SK-N-SH treated with all-trans-retinoic acid at 6 μM for 48 hours (cell line): ENCODE measurements around the gene BABAM2.

Experiments
- ATAC-seq: fragments of 200-7000 bp; cut with Tn5 transposase; 3 replicates; pipeline ENCODE4 v1.9.1; 2020; ENCODE audit warnings: mild to moderate bottlenecking, moderate library complexity
- ARNTL ChIP-seq: fragments of 450-650 bp; formaldehyde crosslinking; IDR thresholded peaks from 2 replicates; pipeline ENCODE4 v1.5.0; 2020; ENCODE audit warnings: low read depth, mild to moderate bottlenecking, moderate library complexity, borderline replicate concordance
- BACH2 ChIP-seq: fragments of 250-450 bp; sonication (Bioruptor Pico); IDR thresholded peaks from 2 replicates; pipeline ENCODE4 v1.9.0; 2021; ENCODE audit warnings: mild to moderate bottlenecking, borderline replicate concordance
- CREB5 ChIP-seq: fragments of 250-450 bp; sonication (Bioruptor Pico); IDR thresholded peaks from 2 replicates; pipeline ENCODE4 v1.5.1; 2020; ENCODE audit warnings: low read depth, mild to moderate bottlenecking, moderate library complexity
- CSDC2 ChIP-seq: fragments of 250-450 bp; sonication (Bioruptor Pico); IDR thresholded peaks from 2 replicates; pipeline ENCODE4 v1.5.0; 2020; ENCODE audit warnings: mild to moderate bottlenecking, moderate library complexity
- CSRNP3 ChIP-seq: fragments of 250-450 bp; sonication (Bioruptor Pico); IDR thresholded peaks from 2 replicates; pipeline ENCODE4 v1.5.1; 2021; ENCODE audit warnings: mild to moderate bottlenecking, moderate library complexity
- ESRRG ChIP-seq: fragments of 250-450 bp; sonication (Bioruptor Pico); IDR thresholded peaks from 2 replicates; pipeline ENCODE4 v1.6.1; 2021; ENCODE audit warnings: mild to moderate bottlenecking
- GLIS3 ChIP-seq: fragments of 250-450 bp; sonication (Bioruptor Pico); IDR thresholded peaks from 2 replicates; pipeline ENCODE4 v1.5.0; 2020; ENCODE audit warnings: mild to moderate bottlenecking, moderate library complexity
- ISL1 ChIP-seq: fragments of 250-450 bp; sonication (Bioruptor Pico); IDR thresholded peaks from 2 replicates; pipeline ENCODE4 v2.1.2; 2022; ENCODE audit warnings: mild to moderate bottlenecking, moderate library complexity
- OSR1 ChIP-seq: fragments of 250-450 bp; sonication (Bioruptor Pico); IDR thresholded peaks from 2 replicates; pipeline ENCODE4 v1.8.0; 2022; ENCODE audit warnings: moderate library complexity, mild to moderate bottlenecking, inconsistent platforms
- PATZ1 ChIP-seq: fragments of 250-450 bp; sonication (Bioruptor Pico); IDR thresholded peaks from 2 replicates; pipeline ENCODE4 v1.8.0; 2020; ENCODE audit warnings: mild to moderate bottlenecking, moderate library complexity, borderline replicate concordance
- POU6F1 ChIP-seq: fragments of 250-450 bp; sonication (Bioruptor Pico); IDR thresholded peaks from 2 replicates; pipeline ENCODE4 v1.8.0; 2021; ENCODE audit warnings: low read depth, mild to moderate bottlenecking, moderate library complexity, borderline replicate concordance
- PPARA ChIP-seq: fragments of 250-450 bp; sonication (Bioruptor Pico); IDR thresholded peaks from 2 replicates; pipeline ENCODE4 v1.5.0; 2020; ENCODE audit warnings: mild to moderate bottlenecking, borderline replicate concordance
- RARB ChIP-seq: fragments of 250-450 bp; sonication (Bioruptor Pico); IDR thresholded peaks from 2 replicates; pipeline ENCODE4 v1.8.0; 2021; ENCODE audit warnings: mild to moderate bottlenecking, moderate library complexity
- SNAI2 ChIP-seq: fragments of 250-450 bp; sonication (Bioruptor Pico); IDR thresholded peaks from 2 replicates; pipeline ENCODE4 v1.5.0; 2020; ENCODE audit warnings: mild to moderate bottlenecking, moderate library complexity
- TOX ChIP-seq: fragments of 250-450 bp; sonication (Bioruptor Pico); IDR thresholded peaks from 2 replicates; pipeline ENCODE4 v1.8.0; 2021; ENCODE audit warnings: mild to moderate bottlenecking, moderate library complexity, borderline replicate concordance
- TSHZ2 ChIP-seq: fragments of 250-450 bp; sonication (Bioruptor Pico); IDR thresholded peaks from 2 replicates; pipeline ENCODE4 v1.5.0; 2020; ENCODE audit warnings: mild to moderate bottlenecking, moderate library complexity
- ZC3H10 ChIP-seq: fragments of 250-450 bp; sonication (Bioruptor Pico); IDR thresholded peaks from 2 replicates; pipeline ENCODE4 v1.5.1; 2021; ENCODE audit warnings: mild to moderate bottlenecking, moderate library complexity
- ZFP3 ChIP-seq: fragments of 250-450 bp; sonication (Bioruptor Pico); IDR thresholded peaks from 2 replicates; pipeline ENCODE4 v1.5.0; 2020; ENCODE audit warnings: mild to moderate bottlenecking, moderate library complexity
- ZFP30 ChIP-seq: fragments of 450-650 bp; formaldehyde crosslinking; IDR thresholded peaks from 2 replicates; pipeline ENCODE4 v1.5.0; 2022; ENCODE audit warnings: mild to moderate bottlenecking, moderate library complexity
- ZNF565 ChIP-seq: fragments of 450-650 bp; formaldehyde crosslinking; conservative IDR thresholded peaks from 2 replicates; pipeline ENCODE4 v1.5.0; 2020; ENCODE audit warnings: low read depth, mild to moderate bottlenecking, moderate library complexity
- ZNF70 ChIP-seq: fragments of 450-650 bp; formaldehyde crosslinking; IDR thresholded peaks from 2 replicates; pipeline ENCODE4 v1.5.0; 2020; ENCODE audit warnings: mild to moderate bottlenecking, moderate library complexity
- ZNF8 ChIP-seq: fragments of 450-650 bp; formaldehyde crosslinking; IDR thresholded peaks from 2 replicates; pipeline ENCODE4 v1.5.0; 2020; ENCODE audit warnings: mild to moderate bottlenecking, moderate library complexity

The BABAM2 gene

GRCh38 chr2:28155086-28155485, 264.6 kb downstream of the BABAM2 start:
- no peak for TF ChIP-seq POU6F1 (CRISPR knock-in tag)
- no peak for TF ChIP-seq CSRNP3 (CRISPR knock-in tag)
- TF ChIP-seq BACH2 (CRISPR knock-in tag), result no peak
- no peak for TF ChIP-seq ZNF8 (CRISPR knock-in tag)
- no peak for TF ChIP-seq TSHZ2 (CRISPR knock-in tag)
- no peak for TF ChIP-seq CSDC2 (CRISPR knock-in tag)
- TF ChIP-seq ZFP30 (CRISPR knock-in tag), result no peak
- no peak for TF ChIP-seq CREB5 (CRISPR knock-in tag)
- TF ChIP-seq ISL1 (CRISPR knock-in tag), result no peak
- no peak for TF ChIP-seq ZC3H10 (CRISPR knock-in tag)
- TF ChIP-seq SNAI2, result no peak
- no peak for TF ChIP-seq RARB (CRISPR knock-in tag)
- no peak for TF ChIP-seq TOX (CRISPR knock-in tag)
- TF ChIP-seq ZNF565, result no peak
- no peak for TF ChIP-seq PPARA (CRISPR knock-in tag)
- TF ChIP-seq OSR1 (CRISPR knock-in tag), result no peak
- no peak for TF ChIP-seq ESRRG
- no peak for TF ChIP-seq GLIS3
- TF ChIP-seq ZNF70 (CRISPR knock-in tag), result no peak
- ATAC-seq, result no peak

- TF ChIP-seq ARNTL (CRISPR knock-in tag) (no peak), ZNF70 (CRISPR knock-in tag) (peak; percentile 69; the same call in 1 of the 2 replicates)
- no peak for ATAC-seq
Measured at GRCh38 chr2:28155627-28156026, 265.1 kb downstream of the BABAM2 start.

GRCh38 chr2:28158791-28159190, 268.3 kb downstream of the BABAM2 start:
- ATAC-seq, result no peak
- TF ChIP-seq BACH2 (CRISPR knock-in tag) (no peak), SNAI2 (no peak), OSR1 (CRISPR knock-in tag) (no peak), ZC3H10 (CRISPR knock-in tag) (no peak), CSRNP3 (CRISPR knock-in tag) (no peak), ZNF565 (no peak), POU6F1 (CRISPR knock-in tag) (no peak), ESRRG (no peak), PATZ1 (no peak), TOX (CRISPR knock-in tag) (no peak), ZFP3 (CRISPR knock-in tag) (no peak)
- TF ChIP-seq, all 23 proteins: peak for 0
